GM19438 (cell line): Measurements from ENCODE around the gene SERPINA4.
"Not testable (repeated sequence)": the region's sequence is repeated elsewhere in the genome, so short reads cannot be mapped to it uniquely, and the experiment has no call there.

Experiments used
- ATAC-seq: cut with Tn5 transposase; IDR thresholded peaks from one replicate; pipeline ENCODE4 v1.9.1; 2021; ENCODE audit warnings: low read depth; ENCODE audit not compliant: unreplicated experiment

SERPINA4 gene

GRCh38 chr14:94588311-94588710 is 27.1 kb downstream of the SERPINA4 start:
- no peak for ATAC-seq

- ATAC-seq: no peak
Observed at GRCh38 chr14:94591073-94591472, 29.8 kb downstream of the SERPINA4 start.

DNA sequence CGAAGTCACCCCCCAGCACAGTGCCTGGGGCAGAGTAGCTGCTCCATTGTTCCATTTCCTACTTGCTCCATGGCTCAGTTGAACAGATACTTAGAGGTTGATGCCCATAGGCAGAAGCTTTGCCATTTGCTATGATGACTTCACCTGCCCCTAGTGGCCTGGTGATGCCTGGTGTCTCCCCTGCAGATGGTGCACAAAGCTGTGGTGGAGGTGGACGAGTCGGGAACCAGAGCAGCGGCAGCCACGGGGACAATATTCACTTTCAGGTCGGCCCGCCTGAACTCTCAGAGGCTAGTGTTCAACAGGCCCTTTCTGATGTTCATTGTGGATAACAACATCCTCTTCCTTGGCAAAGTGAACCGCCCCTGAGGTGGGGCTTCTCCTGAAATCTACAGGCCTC is 30.6 kb downstream of the SERPINA4 start:
- no peak for ATAC-seq

DNA sequence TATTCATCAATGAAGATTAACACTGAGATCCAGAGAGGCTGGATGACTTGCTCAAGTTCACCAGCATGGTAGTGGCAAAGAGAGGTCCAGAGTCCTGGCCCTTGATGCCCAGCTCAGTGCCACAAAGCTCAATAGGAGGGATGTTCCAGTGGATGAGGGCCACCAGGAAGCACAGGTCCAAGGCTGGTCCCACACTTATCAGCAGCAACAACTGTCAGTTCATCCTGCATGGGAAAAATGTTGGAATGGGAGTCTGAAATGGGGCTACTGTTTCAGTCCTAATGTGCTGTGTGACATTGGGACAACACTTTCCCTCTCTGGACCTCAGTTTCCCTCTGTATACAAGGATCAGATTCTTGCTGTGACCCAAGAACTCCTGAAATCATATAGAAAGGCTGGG is 31.2 kb downstream of the SERPINA4 start:
- no peak for ATAC-seq

DNA sequence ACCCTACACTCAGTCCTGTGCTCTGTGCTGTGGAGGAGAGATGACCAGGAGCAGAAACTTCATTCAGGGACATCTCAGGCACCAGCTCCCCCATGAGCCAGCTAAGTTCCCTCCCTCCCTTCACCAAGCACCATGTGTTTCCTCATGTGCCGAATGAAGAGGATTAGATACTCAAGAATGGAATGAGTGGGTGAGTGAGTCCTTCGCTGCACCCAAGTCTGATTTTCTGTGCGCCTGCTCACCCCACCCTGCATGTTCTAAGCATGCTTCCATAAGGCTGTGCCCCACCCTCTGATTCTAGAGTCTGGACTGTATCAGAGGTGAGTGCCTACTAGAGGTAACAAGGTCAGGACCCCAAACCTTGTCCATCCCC is 32.1 kb downstream of the SERPINA4 start:
- no peak for ATAC-seq

- ATAC-seq: no peak
Observed at GRCh38 chr14:94593749-94594431, 32.6 kb downstream of the SERPINA4 start.

DNA sequence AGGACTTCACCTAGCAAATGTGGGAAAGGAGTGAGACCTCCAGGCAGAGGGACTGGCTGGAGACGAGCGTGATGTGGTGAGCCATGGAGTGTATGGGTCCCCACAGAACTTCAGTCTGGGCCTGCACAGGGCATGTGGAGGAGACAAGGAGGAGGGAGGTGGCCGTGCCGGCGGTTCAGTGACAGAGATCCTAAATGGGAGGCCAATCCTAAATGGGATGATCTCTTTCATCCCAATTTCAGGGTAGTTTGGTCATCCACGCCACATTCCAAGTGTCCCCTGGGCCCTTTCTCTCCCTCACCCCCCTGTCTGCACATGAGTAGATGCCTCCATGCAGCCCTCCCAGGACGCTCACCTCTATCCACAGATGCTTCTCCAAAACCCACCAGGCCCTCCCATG is 33.2 kb downstream of the SERPINA4 start:
- no peak for ATAC-seq

- ATAC-seq: no peak
Observed at GRCh38 chr14:94595912-94596311, 34.7 kb downstream of the SERPINA4 start.

GRCh38 chr14:94596361-94596760 is 35.1 kb downstream of the SERPINA4 start:
- no peak for ATAC-seq

DNA sequence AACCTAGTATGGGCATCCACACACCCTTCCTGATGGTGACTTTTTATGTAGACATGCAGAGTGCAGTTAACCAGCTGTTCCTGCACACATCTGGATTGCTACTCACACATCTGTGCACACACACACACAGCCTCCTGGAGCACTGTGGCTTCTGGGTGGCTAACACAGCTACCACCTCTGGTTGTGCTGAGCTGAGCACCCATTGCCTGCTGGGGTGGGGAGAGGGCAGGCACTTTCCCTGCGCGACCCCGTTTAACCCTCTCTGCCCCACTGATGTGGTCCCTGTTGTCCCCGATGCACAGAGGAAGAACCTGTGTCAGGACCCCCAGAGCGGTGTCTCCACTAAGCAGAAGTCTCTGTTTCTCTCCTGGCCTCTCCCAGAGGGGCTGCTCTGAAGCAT is 36.5 kb downstream of the SERPINA4 start:
- ATAC-seq: no peak

DNA sequence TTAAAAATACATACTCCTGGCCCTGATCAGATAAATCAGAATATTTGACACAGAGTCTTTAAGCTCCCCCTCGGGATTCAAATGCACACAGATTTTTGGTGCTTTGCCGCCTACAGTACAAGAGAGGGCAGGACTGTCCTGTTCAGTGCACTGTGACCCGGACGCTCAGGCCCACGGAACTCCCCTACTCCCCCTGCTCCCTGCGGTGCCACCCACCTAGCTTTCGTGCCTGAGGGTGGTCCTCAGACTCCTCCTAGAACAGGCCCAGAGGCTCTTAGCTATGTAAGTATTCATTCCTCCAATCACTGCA is 37.2 kb downstream of the SERPINA4 start:
- no peak for ATAC-seq

DNA sequence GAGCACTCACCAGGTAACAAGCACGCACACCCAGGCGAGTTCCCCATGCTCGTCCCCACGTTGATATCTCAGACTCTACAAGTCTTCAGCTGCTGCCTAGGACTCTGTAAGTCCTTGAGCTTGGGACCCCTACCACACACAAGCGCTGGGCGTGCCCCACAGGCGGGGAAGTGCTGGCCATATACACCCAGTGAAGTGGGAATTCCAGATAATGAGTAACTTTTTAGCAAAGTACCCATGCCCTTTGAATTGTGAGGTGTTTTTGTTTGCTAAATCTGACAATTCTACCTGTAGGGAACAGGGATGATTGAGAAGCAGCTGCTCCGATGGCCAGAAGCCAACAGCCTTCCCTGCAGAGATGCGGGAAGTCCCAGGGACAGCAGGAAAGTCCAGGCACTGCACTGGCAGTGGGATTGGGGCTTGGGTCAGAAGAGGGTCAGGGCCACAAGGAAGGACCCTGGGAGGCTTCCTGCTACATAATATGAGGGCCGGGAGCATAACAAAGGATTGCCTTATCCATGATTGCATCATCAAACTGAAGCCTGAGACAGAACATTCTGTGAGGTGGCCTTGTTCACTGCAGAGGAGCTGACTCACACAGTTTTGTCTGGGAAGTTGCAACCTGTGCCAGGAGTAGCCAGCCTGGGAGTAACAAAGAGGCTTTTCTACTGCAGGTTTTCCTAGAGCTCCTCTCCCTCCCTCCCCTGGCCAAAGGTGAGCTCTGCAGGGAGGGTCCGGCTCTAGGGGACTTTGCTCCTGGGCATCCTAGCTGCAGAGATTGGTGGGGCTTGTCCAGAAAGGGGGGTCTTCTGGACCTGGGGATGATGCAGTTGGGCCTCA is 37.8 kb downstream of the SERPINA4 start:
- ATAC-seq: no peak

GRCh38 chr14:94599656-94600004 is 38.4 kb downstream of the SERPINA4 start:
- ATAC-seq: no peak

GRCh38 chr14:94600148-94600545 is 38.9 kb downstream of the SERPINA4 start:
- no peak for ATAC-seq

- ATAC-seq: no peak
Observed at GRCh38 chr14:94601884-94602391, 40.7 kb downstream of the SERPINA4 start.

DNA sequence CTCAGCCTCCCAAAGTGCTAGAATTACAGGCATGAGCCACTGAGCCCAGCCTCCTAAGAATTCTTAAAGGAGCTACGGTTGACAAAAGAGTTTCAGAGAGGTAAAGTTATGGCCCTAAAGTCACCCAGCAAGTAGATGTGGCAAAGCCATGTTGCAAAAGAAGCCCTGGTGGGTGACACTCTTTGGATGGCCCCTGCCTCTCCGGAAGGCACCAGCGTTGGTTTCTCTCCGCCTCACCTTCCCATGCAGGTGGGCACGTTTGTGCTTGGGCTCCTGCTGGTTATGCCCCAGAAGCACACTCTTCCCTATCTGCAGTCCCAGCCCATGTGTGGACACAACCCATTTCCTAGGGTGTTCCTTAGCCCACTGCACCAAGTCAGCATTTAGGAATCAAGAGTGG is 41.5 kb downstream of the SERPINA4 start:
- ATAC-seq: no peak

DNA sequence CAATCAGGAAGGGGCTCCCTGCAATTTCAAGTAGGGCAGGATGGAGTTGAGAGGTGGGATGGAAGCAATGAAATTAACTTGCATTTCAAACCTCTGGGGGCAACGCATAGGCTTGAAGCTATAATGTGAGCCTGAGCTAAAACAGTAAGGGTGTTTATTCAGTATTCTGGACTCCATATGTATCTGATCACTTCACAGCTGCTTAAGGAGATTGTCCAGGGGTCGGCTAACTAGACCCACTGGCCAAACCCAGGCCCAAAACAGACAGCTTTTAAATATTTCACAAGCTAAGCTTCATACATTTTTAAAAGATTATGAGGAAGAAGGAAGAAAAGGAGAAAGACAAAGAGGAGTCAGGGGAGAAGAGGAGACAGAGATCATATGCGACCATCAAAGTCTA is 44.1 kb downstream of the SERPINA4 start:
- no peak for ATAC-seq

DNA sequence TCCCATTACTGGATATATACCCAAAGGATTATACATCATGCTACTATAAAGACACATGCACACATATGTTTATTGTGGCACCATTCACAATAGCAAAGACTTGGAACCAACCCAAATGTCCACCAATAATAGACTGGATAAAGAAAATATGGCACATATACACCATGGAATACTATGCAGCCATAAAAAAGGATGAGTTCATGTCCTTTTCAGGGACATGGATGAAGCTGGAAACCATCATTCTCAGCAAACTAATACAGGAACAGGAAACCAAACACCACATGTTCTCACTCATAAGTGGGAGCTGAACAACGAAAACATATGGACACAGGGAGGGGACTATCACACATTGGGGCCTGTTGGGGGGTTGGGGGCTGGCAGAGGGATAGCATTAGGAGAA is 47.7 kb downstream of the SERPINA4 start:
- not testable (repeated sequence) for ATAC-seq

GRCh38 chr14:94611179-94611578 is 49.9 kb downstream of the SERPINA4 start:
- no peak for ATAC-seq

DNA sequence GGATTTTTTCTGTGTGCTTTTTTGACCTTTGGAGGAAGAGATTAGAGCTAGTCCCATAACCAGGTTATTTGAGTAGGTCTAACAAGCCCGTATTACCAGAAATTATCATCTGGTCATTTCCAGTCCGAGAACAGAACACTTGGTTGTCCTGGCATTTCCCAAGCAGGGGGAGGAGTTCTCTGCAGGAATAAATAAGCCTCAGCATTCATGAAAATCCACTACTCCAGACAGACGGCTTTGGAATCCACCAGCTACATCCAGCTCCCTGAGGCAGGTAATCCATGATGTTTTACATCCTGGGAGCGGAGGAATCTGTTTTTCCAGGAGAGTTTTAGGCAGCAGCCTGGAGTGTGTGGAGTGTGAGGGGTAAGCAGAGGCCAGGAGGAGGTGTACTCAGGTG is 50.9 kb downstream of the SERPINA4 start, which contains the start of gene SERPINA3:
Gene SERPINA3 (plus strand): TSS at position 218 of the 400 bp plus-strand sequence. CDS start 2,051 bp downstream, outside the sequence.
- no peak for ATAC-seq

DNA sequence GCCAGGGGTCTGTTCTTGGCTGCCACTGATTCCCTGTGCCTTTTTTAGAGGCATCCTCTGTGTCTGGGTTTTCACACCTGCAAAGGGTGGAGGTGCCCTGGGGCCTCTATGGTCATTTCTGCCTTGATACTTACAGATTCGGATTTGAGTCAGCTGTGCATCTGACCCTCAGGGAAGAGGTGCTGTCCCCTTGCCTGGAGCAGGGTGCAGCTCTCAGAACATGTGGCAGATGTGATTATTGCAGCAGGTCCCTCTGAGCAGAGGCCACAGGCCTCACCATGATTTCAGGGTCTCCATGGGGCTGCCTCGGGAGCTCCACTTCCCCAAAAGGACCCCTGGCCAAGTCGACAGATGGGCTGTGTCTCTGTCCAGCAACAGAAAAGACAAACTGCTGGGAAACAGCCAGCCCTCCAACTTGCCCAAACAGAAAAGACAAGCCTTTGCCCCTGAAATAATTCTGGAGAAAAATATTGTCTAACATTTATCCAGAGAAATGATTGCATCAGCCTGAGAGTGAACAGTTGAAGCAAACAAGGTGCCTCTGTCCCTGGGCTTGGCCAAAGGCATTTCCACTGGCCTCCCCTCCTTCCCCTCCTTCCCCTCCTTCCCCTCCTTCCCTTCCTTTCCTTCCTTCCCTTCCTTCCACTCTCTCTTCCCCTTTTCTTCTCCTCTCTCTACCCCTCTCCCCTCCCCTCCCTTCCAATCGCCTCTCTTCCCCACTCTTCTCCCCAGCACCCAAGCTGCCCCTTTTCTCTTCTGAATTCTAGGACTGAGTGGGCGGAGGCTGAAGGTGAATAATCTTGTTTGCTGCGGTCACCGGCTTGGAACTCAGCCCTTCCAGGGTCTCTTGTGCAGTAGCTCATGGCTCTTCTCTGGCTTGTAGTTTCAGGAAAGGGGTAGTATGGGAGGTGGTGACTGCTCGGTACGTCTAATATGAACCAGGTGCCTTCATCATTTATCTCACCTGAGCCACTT is 51.6 kb downstream of the SERPINA4 start:
- ATAC-seq: no peak
